Measurements from ENCODE around the gene PUSL1.

- TF ChIP-seq, protein P1, sequence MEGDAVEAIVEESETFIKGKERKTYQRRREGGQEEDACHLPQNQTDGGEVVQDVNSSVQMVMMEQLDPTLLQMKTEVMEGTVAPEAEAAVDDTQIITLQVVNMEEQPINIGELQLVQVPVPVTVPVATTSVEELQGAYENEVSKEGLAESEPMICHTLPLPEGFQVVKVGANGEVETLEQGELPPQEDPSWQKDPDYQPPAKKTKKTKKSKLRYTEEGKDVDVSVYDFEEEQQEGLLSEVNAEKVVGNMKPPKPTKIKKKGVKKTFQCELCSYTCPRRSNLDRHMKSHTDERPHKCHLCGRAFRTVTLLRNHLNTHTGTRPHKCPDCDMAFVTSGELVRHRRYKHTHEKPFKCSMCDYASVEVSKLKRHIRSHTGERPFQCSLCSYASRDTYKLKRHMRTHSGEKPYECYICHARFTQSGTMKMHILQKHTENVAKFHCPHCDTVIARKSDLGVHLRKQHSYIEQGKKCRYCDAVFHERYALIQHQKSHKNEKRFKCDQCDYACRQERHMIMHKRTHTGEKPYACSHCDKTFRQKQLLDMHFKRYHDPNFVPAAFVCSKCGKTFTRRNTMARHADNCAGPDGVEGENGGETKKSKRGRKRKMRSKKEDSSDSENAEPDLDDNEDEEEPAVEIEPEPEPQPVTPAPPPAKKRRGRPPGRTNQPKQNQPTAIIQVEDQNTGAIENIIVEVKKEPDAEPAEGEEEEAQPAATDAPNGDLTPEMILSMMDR (IDR thresholded peaks at IDR 0.05) = no peak
- TF ChIP-seq POLR2A (IDR thresholded peaks at IDR 0.05) = no peak
Observed at GRCh38 chr1:1272341-1273208, 35.8 kb upstream of the PUSL1 start.

Data from lower leg skin (tissue), 3 donors.